PC-3 (cell line): ENCODE results near the gene LARP4B. TPM values are rescaled to one million over a fixed set of nuclear protein-coding genes. Genes with fewer than 3 reads are reported as not detected.

Experiments
- ATAC-seq: fragments of 200-7000 bp; cut with Tn5 transposase; 2 replicates; pipeline ENCODE4 v1.9.1; 2020; ENCODE audit warnings: mild to moderate bottlenecking, moderate library complexity
- BruUV-seq: library from RNA; stranded (reverse); fragments of 400-500 nt; replicated peaks from 2 replicates; lab custom pipeline; 2021; lab: Mats Ljungman, UMichigan
- CTCF ChIA-PET: fragments of 300-600 bp; sonication (Branson Sonifier 250); formaldehyde crosslinking; loops from one replicate; lab custom pipeline; 2022; ENCODE audit warnings: antibody characterized with exemption; lab: Charles Lee
- POLR2A ChIA-PET: fragments of 300-600 bp; sonication (Branson Sonifier 250); formaldehyde crosslinking; loops from one replicate; lab custom pipeline; 2022; ENCODE audit warnings: antibody characterized with exemption; ENCODE audit not compliant: unreplicated experiment; lab: Charles Lee
- DNase-seq: peaks from one replicate; pipeline ENCODE4 v3.0.0-alpha.2; 2015
- H2AFZ ChIP-seq: fragments of 300-600 bp; sonication (generic); 2 replicates; pipeline ENCODE4 v1.6.0; 2016; ENCODE audit warnings: antibody characterized with exemption, low read length
- H3F3A ChIP-seq: fragments of 300-600 bp; sonication (generic); one replicate; pipeline ENCODE4 v1.6.0; 2017; ENCODE audit warnings: antibody characterized with exemption, low read length, control low read depth, mild to moderate bottlenecking; ENCODE audit not compliant: unreplicated experiment
- H3K27ac ChIP-seq: fragments of 300-600 bp; sonication (generic); 2 replicates; pipeline ENCODE4 v1.5.1; 2016; ENCODE audit warnings: mild to moderate bottlenecking, low read length
- H3K27me3 ChIP-seq: fragments of 300-600 bp; sonication (generic); 2 replicates; pipeline ENCODE4 v1.6.1; 2016; ENCODE audit warnings: low read length, mixed read lengths
- H3K36me3 ChIP-seq: fragments of 300-600 bp; sonication (generic); 2 replicates; pipeline ENCODE4 v1.6.1; 2016; ENCODE audit warnings: low read depth, mixed run types, low read length, mixed read lengths
- H3K4me1 ChIP-seq: fragments of 300-600 bp; sonication (generic); 2 replicates; pipeline ENCODE4 v1.5.1; 2016; ENCODE audit warnings: low read length; ENCODE audit not compliant: insufficient read depth
- H3K4me2 ChIP-seq: fragments of 300-600 bp; sonication (generic); 2 replicates; pipeline ENCODE4 v1.6.0; 2016; ENCODE audit warnings: low read length
- H3K4me3 ChIP-seq: fragments of 300-600 bp; sonication (generic); 2 replicates; pipeline ENCODE4 v1.5.1; 2016; ENCODE audit warnings: mild to moderate bottlenecking, low read length, mixed read lengths
- H3K79me2 ChIP-seq: fragments of 300-600 bp; sonication (generic); 2 replicates; pipeline ENCODE4 v1.6.1; 2017; ENCODE audit warnings: low read length, mixed read lengths
- H3K9ac ChIP-seq: fragments of 300-600 bp; sonication (generic); 2 replicates; pipeline ENCODE4 v1.6.0; 2016; ENCODE audit warnings: mild to moderate bottlenecking, low read length
- H3K9me2 ChIP-seq: fragments of 300-600 bp; sonication (generic); replicated peaks from 2 replicates; pipeline ENCODE4 v1.6.1; 2016; ENCODE audit warnings: mixed run types, low read length, mixed read lengths
- H3K9me3 ChIP-seq: fragments of 300-600 bp; sonication (generic); 2 replicates; pipeline ENCODE4 v1.6.1; 2016; ENCODE audit warnings: low read length, mixed read lengths
- H4K20me1 ChIP-seq: fragments of 300-600 bp; sonication (generic); 2 replicates; pipeline ENCODE4 v1.6.1; 2016; ENCODE audit warnings: low read length, mixed read lengths
- CTCF ChIP-seq: fragments of 300-600 bp; sonication (generic); conservative IDR thresholded peaks from 2 replicates; pipeline ENCODE4 v1.5.1; 2017; ENCODE audit warnings: antibody characterized with exemption, low read depth, mild to moderate bottlenecking, low read length
- EZH2 ChIP-seq: fragments of 300-600 bp; sonication (generic); IDR thresholded peaks from one replicate; pipeline ENCODE4 v1.6.1; 2017; ENCODE audit warnings: antibody characterized with exemption, mild to moderate bottlenecking, low read length; ENCODE audit not compliant: unreplicated experiment
- EZH2phosphoT487 ChIP-seq: fragments of 300-600 bp; sonication (generic); IDR thresholded peaks from 2 replicates; pipeline ENCODE4 v1.6.1; 2018; ENCODE audit warnings: mild to moderate bottlenecking, antibody characterized with exemption, low read length, borderline replicate concordance
- intact Hi-C: fragments of 100-400 bp; cut with micrococcal nuclease; formaldehyde crosslinking; loops from 2 replicates; pipeline ENCODE4 v1.9.0; 2023
- total RNA-seq: library from RNA; depleted of rRNA; stranded (reverse); fragments of >200 nt; gene quantifications from 2 replicates; pipeline ENCODE4 v1.2.3, GENCODE V29; 2014

LARP4B gene
- total RNA-seq, 1 experiment from 2014 or later, result 33.9 TPM

DNA sequence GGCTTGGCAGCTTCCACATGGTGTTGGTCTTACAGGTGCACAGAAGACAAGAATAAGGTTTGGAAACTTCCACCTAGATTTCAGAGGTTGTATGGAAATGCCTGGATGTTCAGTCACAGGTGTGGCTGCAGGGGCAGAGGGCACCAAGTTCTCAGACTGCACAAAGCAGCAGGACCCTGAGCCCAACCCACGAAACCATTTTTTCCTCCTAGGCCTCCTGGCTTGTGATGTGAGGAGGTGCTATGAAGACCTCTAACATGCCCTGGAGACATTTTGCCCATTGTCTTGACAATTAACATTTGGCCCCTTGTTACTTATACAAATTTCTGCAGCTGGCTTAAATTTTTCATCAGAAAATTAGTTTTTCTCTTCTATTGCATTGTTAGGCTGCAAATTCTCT is 134.3 kb downstream of the LARP4B start:
- no peaks in the 10 kb centered on the region for H3K79me2 ChIP-seq
- no peaks in the 10 kb centered on the region for H3F3A ChIP-seq
- no peak overlapping the region for H3K9ac ChIP-seq
- H3K27ac ChIP-seq, result no peak overlapping the region
- H3K9me3 ChIP-seq, result no peaks in the 10 kb centered on the region
- no peaks in the 10 kb centered on the region for H3K4me1 ChIP-seq
- H3K4me3 ChIP-seq, result no peak overlapping the region
- intact Hi-C loops, result no loop called here
- ChIA-PET POLR2A (no interaction called here), CTCF (no interaction called here)
- no peak overlapping the region for H2AFZ ChIP-seq
- TF ChIP-seq EZH2, result no peak
- TF ChIP-seq CTCF, result no peak
- TF ChIP-seq EZH2phosphoT487, result no peak
- H3K27me3 ChIP-seq, result no peaks in the 10 kb centered on the region
- no peaks in the 10 kb centered on the region for H3K36me3 ChIP-seq
- no peaks in the 10 kb centered on the region for H3K9me2 ChIP-seq
- BruUV-seq, result no TSS peak
- H3K4me2 ChIP-seq, result no peak overlapping the region
- no peaks in the 10 kb centered on the region for H4K20me1 ChIP-seq
- no peak for DNase-seq
- no peak for ATAC-seq

DNA sequence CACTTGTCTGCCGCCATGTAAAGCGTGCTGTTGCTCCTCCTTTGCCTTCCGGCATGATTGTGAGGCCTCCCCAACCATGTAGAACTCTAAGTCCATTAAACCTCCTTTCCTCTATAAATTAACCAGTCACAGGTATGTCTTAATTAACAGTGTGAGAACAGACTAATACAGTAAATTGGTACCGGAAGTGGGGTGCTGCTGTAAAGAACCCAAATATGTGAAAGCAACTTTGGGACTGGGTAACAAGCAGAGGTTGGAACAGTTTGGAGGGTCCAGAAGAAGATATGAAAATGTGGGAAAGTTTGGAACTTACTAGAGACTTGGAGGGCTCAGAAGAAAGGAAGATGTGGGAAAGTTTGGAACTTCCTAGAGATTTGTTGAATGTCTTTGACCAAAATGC is 135.3 kb downstream of the LARP4B start:
- ATAC-seq (no peak), DNase-seq (no peak)
- Histone ChIP-seq H3K27me3 (no peaks in the 10 kb centered on the region), H2AFZ (no peak overlapping the region), H3K4me2 (no peak overlapping the region), H3K27ac (no peak overlapping the region), H3K4me1 (no peaks in the 10 kb centered on the region), H3K9ac (no peak overlapping the region), H4K20me1 (no peaks in the 10 kb centered on the region), H3K4me3 (no peak overlapping the region), H3F3A (no peaks in the 10 kb centered on the region), H3K79me2 (no peaks in the 10 kb centered on the region), H3K9me2 (no peaks in the 10 kb centered on the region), H3K36me3 (no peaks in the 10 kb centered on the region), H3K9me3 (no peaks in the 10 kb centered on the region)
- BruUV-seq, result no TSS peak
- POLR2A ChIA-PET, result no interaction called here
- intact Hi-C loops, result no loop called here
- TF ChIP-seq CTCF (no peak), EZH2 (no peak), EZH2phosphoT487 (no peak)
- CTCF ChIA-PET, result no interaction called here

DNA sequence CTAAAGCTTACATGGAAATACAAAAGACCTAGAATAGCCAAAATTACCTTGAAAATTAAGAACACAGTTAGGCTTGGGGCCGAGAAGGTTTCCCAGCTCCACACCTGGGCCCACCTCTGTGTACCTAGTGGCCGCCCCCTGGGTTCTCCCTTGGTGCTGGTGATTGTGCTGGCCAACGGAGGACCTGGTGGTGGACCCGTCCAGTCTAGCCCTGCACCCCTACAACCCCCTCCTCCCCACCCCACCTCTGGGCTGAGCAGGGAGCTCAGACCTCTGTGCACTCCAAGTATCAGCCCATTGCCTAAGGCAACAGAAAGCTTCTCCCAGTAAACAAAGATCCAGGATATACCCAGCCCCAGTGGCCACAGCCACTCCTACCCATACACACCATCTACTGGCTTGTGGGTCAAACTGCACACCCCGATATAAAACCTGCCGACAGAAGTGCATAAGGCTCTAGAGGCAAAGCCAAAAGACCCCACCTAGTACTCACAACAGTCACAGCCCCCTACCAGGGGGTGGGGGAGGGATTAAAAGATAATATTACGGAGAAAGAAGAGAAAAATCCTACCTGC is 137.0 kb downstream of the LARP4B start:
- H3K36me3 ChIP-seq, result no peaks in the 10 kb centered on the region
- H4K20me1 ChIP-seq, result no peaks in the 10 kb centered on the region
- H3K79me2 ChIP-seq, result no peaks in the 10 kb centered on the region
- ATAC-seq (no peak), DNase-seq (peak; percentile 25)
- H3K9me3 ChIP-seq, result no peaks in the 10 kb centered on the region
- H3F3A ChIP-seq, result no peaks in the 10 kb centered on the region
- peak; percentile 31; the same call in 1 of the 2 replicates for TF ChIP-seq CTCF
- TF ChIP-seq EZH2, result no peak
- no peak for TF ChIP-seq EZH2phosphoT487
- ChIA-PET POLR2A (no interaction called here), CTCF (no interaction called here)
- no peaks in the 10 kb centered on the region for H3K9me2 ChIP-seq
- H3K9ac ChIP-seq, result no peak overlapping the region
- no TSS peak for BruUV-seq
- no peak overlapping the region for H3K4me2 ChIP-seq
- H3K27ac ChIP-seq, result no peak overlapping the region
- no peak overlapping the region for H3K4me3 ChIP-seq
- no peaks in the 10 kb centered on the region; the same call in 1 of the 2 replicates for H3K4me1 ChIP-seq
- no peak overlapping the region for H2AFZ ChIP-seq
- no peaks in the 10 kb centered on the region for H3K27me3 ChIP-seq
- intact Hi-C loops, result loop anchor here (2.0 kb wide), 1 partner anchor 556 kb away; no protein-coding TSS in a partner anchor
